GM21526 (cell line): ENCODE data around the gene FYCO1.

Experiments
- ATAC-seq: cut with Tn5 transposase; IDR thresholded peaks from one replicate; pipeline ENCODE4 v1.9.1; 2021; ENCODE audit warnings: moderate library complexity; ENCODE audit not compliant: unreplicated experiment, low FRiP score

The FYCO1 gene

GRCh38 chr3:45868650-45869049, 127.0 kb downstream of the FYCO1 start:
- ATAC-seq, result no peak

GRCh38 chr3:45868213-45868612, 127.4 kb downstream of the FYCO1 start:
- no peak for ATAC-seq
